Inferior parietal cortex (tissue), 1 donor: ENCODE results near the gene CROCC.
"Not testable (repeated sequence)": the region's sequence is repeated elsewhere in the genome, so short reads cannot be mapped to it uniquely, and the experiment has no call there.

Source experiments
- DNase-seq: peaks from one replicate; pipeline ENCODE4 v3.0.0-alpha.2; 2016; ENCODE audit errors: extremely low spot score

Gene CROCC

DNA sequence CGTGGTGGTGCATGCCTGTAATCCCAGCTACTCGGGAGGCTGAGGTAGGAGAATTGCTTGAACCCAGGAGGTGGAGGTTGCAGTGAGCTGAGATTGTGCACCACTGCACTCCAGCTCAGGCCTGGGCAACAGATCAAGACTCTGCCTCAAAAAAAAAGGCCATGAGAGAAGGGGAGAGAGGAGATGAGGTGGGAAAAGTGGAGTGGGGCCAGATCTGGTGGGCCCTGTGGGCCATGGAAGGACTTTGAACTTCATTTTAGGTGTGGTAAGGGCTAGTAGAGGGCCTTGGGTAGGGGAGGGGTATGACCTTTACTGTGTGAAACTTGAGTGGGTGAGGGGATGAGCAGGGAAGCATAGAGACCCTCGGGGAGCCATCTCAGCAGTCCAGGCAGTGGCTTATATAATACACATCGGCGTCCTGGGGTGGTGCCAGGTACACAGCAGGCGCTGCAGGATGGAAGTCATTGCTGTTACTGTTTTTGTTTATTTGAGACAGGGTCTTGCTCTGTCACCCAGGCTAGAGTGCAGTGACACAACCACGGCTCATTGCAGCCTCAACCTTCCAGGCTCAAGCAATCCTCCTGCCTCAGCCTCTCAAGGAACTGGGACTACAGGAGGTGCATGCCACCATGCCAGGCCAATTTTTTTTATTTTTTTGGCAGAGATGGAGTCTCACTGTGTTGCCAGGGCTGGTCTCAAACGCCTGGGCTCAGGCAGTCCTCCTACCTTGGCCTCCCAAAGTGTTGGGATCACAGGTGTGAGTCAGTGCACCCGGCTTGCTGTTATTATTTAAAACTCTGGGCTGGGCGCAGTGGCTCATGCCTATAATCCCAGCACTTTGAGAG is 5.5 kb upstream of the CROCC start:
- DNase-seq = not testable (repeated sequence)

DNA sequence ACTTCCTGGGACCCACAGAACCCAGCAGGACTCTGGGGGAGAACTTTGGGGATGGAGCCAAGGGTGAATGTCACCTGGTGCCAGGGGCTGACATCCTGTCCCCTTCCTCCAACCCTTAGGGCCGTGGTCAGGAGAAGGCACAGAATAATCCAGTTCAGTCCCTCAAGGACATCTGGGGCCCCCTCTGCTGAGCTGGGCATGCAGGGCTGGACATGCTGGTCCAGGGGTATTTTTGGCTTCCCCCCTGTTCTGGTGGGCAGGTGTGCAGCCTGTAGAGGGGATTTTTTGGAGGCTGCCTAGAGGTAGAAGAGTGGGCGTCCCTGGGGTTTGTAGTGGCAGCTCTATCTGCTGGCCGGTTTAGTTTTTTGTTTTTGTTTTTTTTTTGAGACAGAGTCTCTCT is 3.4 kb upstream of the CROCC start:
- no peak for DNase-seq

GRCh38 chr1:16918936-16919665 is 2.6 kb upstream of the CROCC start:
- not testable (repeated sequence) for DNase-seq

DNA sequence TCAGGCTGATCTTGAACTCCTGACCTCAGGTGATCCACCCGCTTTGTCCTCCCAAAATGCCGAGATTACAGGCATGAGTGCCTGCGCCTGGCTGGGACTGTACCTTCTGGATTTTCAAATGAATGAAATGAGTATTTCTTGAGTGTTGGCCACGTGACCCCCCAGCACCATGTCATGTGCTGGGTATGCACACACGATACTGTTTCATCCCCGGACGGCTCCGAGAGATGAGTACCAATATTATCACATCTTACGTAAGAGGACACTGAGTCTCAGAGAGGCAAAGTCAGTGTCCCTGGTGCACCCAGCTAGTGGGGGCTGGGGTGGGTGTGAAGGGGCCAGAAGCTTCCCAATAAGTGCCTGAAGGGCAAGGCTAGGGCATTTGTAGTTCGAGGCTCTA is 780 bp upstream of the CROCC start:
- no peak for DNase-seq

DNA sequence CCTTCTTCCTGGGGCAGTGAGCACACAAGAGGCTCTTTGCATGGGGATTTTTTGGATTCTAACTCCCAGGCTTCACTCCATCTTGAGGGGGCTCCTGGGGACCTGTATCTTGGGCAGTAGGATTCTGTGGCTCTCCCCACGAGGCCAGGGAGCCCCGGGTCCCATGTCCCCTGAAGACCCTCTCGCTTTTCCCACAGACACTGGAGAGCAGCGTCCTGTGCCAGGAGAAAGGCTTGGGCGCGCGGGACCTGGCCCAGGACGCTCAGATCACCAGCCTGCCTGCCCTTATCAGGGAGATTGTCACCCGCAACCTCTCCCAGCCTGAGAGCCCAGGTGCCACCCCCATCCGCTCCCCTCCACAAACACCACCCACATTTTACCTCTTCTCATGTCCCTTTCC is 735 bp downstream of the CROCC start:
- DNase-seq = no peak

- no peak for DNase-seq
These were observed 1.2 kb downstream of the CROCC start for GRCh38 chr1:16922885-16923431.

DNA sequence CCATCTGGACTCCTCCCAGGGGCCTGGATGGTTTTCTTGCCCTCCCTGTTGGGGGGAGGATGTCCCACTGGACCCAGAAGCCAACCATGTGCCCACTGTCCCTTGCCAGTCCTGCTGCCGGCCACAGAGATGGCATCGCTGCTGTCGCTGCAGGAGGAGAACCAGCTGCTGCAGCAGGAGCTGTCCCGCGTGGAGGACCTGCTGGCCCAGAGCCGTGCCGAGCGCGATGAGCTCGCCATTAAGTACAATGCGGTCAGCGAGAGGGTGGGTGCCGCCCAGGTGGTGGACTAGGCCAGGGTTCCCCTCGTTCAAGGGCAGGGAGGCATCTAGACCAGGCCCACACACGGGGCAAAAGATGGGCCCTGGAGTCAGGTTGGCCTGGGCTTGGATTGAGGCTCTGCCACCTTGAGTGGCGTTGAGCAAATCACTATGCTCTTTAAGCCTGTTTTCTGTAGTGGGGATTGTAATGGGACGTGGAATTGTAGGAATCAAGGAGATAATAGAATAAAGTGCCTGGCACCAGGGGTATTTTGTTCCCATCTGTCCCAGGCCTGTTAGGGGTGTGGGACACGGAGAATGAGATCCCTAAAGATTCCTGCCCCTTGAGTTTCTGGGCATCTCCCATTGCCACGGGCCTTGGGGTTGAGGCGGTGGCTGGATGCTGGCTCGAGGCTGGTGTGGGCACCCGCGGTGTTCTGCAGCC is 2.6 kb downstream of the CROCC start:
- DNase-seq = no peak

- no peak for DNase-seq
These were observed 3.3 kb downstream of the CROCC start for GRCh38 chr1:16924919-16925477.

DNA sequence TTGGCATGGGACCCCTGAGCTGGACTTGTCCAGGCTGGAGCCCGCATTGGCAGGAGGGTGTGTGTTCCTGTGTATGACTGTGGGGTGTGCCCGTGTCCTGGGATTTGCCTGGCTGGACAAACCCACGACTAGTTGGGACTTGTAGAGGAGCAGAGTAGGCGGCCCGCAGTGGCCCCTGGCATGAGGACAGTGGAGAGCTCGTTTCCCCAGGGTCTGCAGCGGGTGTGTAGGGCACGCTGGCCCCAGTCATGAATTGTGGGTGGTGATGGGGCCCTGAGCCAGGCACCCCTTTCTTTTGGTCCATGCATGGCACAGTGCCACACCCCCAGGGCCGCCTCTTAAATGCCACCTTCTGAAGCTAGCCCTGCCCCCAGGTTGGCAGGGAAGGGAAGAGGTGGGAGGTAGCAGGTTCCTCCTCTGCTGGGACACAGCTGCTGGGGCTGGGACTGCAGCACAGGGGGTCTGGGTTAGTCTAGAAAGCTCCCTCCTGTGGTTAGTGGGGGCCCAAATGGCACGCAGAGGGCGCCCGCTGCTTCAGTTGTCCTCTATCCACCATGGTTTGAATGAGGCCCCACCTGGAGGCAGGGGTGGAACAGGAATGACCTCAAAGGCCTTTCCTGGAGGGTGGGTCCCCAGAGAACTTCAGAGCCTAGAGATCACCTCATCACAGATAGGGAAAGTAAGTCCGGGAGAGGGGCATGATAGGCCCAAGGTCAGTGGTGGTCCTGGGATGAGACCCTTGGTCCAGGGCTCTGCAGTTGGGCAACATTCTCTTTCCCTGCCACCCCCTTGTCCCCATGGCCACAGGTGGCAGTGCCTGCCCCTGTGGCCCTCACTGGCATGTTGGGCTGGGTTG is 4.1 kb downstream of the CROCC start:
- no peak for DNase-seq

GRCh38 chr1:16926491-16927073 is 4.9 kb downstream of the CROCC start:
- DNase-seq = peak; percentile 25

DNA sequence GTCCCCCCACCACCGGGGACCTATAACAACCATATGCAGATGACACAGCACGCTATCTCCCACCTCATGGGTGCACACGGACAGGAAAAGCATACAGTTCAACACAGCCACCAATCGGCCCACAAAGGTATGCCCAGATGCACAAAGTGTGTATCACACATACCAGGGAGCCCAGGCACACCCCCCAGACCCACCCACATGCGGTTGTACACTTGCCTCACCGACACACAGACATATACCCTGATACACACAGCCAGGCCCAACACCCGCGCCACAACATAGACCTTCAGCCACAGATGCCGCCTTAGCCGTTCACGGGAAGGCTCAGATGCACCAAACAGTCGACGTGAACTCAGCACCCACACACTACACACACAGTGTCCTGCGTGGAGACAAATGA is 5.5 kb downstream of the CROCC start:
- no peak for DNase-seq

DNA sequence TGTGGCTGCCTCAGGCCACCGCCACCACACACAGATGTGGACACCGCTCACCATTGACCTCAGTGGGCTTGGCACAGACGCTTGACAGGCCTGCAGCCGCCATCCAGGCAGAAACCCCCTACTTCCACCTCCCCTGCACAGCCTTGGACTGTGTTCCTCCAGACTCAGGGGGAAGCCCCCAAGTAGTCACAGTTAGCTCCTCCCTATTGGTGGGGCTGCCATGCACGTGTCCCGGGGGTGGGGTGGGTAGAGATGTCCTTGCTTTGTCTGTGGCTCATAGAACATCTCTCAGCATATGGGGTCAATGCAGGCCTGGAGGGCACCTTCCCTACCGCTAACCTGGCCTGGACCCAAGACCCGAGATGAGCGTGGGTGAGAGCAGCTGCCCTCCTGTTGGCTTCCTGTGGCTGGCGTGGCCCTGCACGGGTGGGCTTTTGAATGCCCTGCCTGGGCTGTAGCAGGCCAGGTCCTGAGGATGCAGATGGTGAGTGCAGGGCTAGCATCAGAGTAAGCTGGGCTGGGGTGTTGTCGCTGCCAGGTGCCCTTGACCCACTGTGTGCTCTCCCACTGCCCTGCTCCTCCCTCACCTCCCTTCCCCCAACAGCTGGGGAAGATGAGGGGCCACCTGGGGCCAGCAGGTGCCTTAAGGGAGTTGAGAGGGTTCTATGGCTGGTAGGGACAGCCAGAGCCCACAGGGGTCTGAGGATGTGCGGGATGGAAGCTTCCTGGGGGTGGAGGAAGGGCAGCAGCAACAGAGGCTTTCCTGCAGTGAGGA is 6.2 kb downstream of the CROCC start:
- DNase-seq = no peak

- not testable (repeated sequence) for DNase-seq
These were observed 7.7 kb downstream of the CROCC start for GRCh38 chr1:16929146-16930041.

- not testable (repeated sequence) for DNase-seq
These were observed 9.6 kb downstream of the CROCC start for GRCh38 chr1:16931206-16931934.

DNA sequence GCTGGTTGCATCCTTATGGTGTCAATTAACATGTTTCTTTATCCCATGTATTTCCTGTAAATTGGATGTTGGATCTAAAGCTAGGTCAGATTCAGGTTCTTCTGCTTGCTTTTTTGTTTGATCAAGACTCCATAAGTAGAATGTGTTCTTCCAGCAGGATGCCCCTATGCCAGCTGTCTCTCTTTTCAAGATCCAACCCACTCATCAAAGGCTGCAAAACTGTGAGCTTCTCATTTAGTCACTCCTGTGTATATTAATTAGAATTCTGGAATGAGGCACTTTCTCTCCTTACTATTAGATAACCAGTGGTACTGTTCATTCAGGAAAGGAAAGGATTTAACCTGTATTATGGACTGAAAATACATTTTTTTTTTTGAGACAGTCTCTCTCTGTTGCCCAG is 12.2 kb downstream of the CROCC start:
- not testable (repeated sequence) for DNase-seq

DNA sequence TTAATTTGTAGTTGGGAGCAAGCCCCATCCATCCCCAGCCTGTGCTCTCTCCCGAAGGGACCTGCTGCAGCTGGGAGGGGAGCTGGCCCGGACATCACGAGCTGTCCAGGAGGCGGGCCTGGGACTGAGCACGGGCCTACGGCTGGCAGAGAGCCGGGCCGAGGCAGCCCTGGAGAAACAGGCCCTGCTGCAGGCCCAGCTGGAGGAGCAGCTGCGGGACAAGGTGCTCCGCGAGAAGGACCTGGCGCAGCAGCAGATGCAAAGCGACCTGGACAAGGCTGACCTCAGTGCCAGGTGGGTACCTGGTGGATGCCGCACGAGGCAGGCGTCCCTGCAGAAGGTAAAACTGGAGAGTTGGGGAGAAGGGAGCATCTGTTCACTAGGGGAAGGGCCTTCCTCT is 14.8 kb downstream of the CROCC start:
- DNase-seq = not testable (repeated sequence)

DNA sequence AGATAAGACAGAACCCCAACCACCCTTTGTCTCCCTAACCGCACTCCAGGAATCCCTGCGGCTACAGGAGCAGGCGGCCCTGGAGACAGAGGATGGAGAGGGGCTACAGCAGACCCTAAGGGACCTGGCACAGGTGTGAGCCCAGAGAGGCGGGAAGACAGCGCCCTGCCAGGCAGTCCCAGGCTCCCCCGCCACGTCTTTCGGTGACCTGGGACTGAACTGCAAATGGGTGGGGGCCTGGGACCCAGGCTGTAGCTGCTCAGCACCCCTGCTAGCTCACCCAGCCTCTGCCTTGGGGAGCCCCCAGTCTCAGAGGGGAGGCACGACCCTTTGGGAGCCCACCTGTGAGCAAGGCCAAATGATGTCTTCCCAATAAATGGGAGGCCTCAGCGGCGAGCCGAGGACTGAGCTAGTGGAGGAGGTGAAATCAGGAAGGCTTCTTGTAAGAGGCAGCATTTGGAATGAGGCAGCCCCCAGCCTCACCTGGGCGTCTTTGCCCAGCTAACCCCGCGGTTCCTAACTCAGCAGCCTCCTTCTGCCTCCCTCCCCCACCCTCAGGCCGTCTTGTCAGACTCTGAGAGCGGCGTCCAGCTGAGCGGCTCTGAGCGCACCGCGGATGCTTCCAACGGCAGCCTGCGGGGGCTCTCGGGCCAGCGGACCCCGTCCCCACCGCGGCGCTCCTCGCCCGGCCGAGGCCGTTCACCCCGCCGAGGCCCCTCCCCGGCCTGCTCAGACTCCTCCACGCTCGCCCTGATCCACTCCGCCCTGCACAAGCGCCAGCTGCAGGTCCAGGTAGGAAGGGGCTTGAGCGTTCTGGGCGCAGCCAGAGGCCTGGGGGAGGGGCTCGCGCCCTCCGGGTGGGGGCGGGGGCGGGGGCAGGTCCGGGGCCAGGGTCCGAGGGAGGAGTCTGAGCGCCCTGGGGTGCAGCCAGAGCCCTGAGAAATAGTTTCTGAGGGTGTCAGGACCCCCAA is 16.9 kb downstream of the CROCC start:
- DNase-seq = no peak
